ENCODE data around the gene DVL1.

DVL1 gene

GRCh38 chr1:1344655-1345361, 4.4 kb downstream of the DVL1 start:
- Histone ChIP-seq H3K27me3 (ENCODE audit: control insufficient read depth in 1 of 2, insufficient read depth in 2 of 2, low read length in 2 of 2) (no peaks in the 10 kb centered on the region), H3K4me3 (ENCODE audit: low read depth in 1 of 2, low read length in 2 of 2) (no peak overlapping the region), H3K27ac (ENCODE audit: low read depth, low read length) (no peak overlapping the region), H3K4me1 (ENCODE audit: insufficient read depth, low read length) (peaks cover 18% of the 10 kb centered on the region), H3K9me3 (ENCODE audit: low read length) (no peaks in the 10 kb centered on the region), H3K36me3 (ENCODE audit: insufficient read depth, low read length) (peaks cover 17% of the 10 kb centered on the region), H3K9ac (ENCODE audit: low read length) (no peak overlapping the region)

GRCh38 chr1:1343811-1344421, 5.3 kb downstream of the DVL1 start:
- Histone ChIP-seq H3K9ac (ENCODE audit: low read length) (no peak overlapping the region), H3K27ac (ENCODE audit: low read depth, low read length) (no peak overlapping the region), H3K4me3 (ENCODE audit: low read depth in 1 of 2, low read length in 2 of 2) (no peak overlapping the region), H3K36me3 (ENCODE audit: insufficient read depth, low read length) (peaks cover 19% of the 10 kb centered on the region), H3K9me3 (ENCODE audit: low read length) (no peaks in the 10 kb centered on the region), H3K4me1 (ENCODE audit: insufficient read depth, low read length) (peaks cover 18% of the 10 kb centered on the region), H3K27me3 (ENCODE audit: control insufficient read depth in 1 of 2, insufficient read depth in 2 of 2, low read length in 2 of 2) (no peaks in the 10 kb centered on the region)

- peaks cover 22% of the 10 kb centered on the region for H3K36me3 ChIP-seq (ENCODE audit: insufficient read depth, low read length)
- H3K9ac ChIP-seq (ENCODE audit: low read length), result no peak overlapping the region
- no peaks in the 10 kb centered on the region for H3K27me3 ChIP-seq (ENCODE audit: control insufficient read depth in 1 of 2, insufficient read depth in 2 of 2, low read length in 2 of 2)
- peaks cover 18% of the 10 kb centered on the region for H3K4me1 ChIP-seq (ENCODE audit: insufficient read depth, low read length)
- H3K27ac ChIP-seq (ENCODE audit: low read depth, low read length), result no peak overlapping the region
- H3K4me3 ChIP-seq (ENCODE audit: low read depth in 1 of 2, low read length in 2 of 2), result no peak overlapping the region
- no peaks in the 10 kb centered on the region for H3K9me3 ChIP-seq (ENCODE audit: low read length)
Observed at GRCh38 chr1:1342584-1343115, 6.6 kb downstream of the DVL1 start.

GRCh38 chr1:1342061-1342562, 7.1 kb downstream of the DVL1 start:
- Histone ChIP-seq H3K36me3 (ENCODE audit: insufficient read depth, low read length) (peaks cover 22% of the 10 kb centered on the region), H3K27ac (ENCODE audit: low read depth, low read length) (no peak overlapping the region), H3K4me3 (ENCODE audit: low read depth in 1 of 2, low read length in 2 of 2) (no peak overlapping the region)

GRCh38 chr1:1341549-1342021, 7.6 kb downstream of the DVL1 start:
- no peak overlapping the region for H3K9ac ChIP-seq (ENCODE audit: low read length)
- H3K36me3 ChIP-seq (ENCODE audit: insufficient read depth, low read length), result peaks cover 22% of the 10 kb centered on the region
- no peak overlapping the region for H3K27ac ChIP-seq (ENCODE audit: low read depth, low read length)

More at GRCh38 chr1:1342061-1342562, 7.1 kb downstream of the DVL1 start:
- H3K9ac ChIP-seq (ENCODE audit: low read length), result no peak overlapping the region
- H3K4me1 ChIP-seq (ENCODE audit: insufficient read depth, low read length), result peaks cover 18% of the 10 kb centered on the region
- no peaks in the 10 kb centered on the region for H3K9me3 ChIP-seq (ENCODE audit: low read length)
- no peaks in the 10 kb centered on the region for H3K27me3 ChIP-seq (ENCODE audit: control insufficient read depth in 1 of 2, insufficient read depth in 2 of 2, low read length in 2 of 2)

GRCh38 chr1:1340791-1341548, 8.2 kb downstream of the DVL1 start:
- H3K9ac ChIP-seq (ENCODE audit: low read length), result no peak overlapping the region
- no peak overlapping the region for H3K4me3 ChIP-seq (ENCODE audit: low read depth in 1 of 2, low read length in 2 of 2)
- no peaks in the 10 kb centered on the region for H3K9me3 ChIP-seq (ENCODE audit: low read length)
- H3K27me3 ChIP-seq (ENCODE audit: control insufficient read depth in 1 of 2, insufficient read depth in 2 of 2, low read length in 2 of 2), result no peaks in the 10 kb centered on the region
- no peak overlapping the region for H3K27ac ChIP-seq (ENCODE audit: low read depth, low read length)
- peaks cover 22% of the 10 kb centered on the region for H3K36me3 ChIP-seq (ENCODE audit: insufficient read depth, low read length)
- peaks cover 8% of the 10 kb centered on the region for H3K4me1 ChIP-seq (ENCODE audit: insufficient read depth, low read length)

More at GRCh38 chr1:1341549-1342021, 7.6 kb downstream of the DVL1 start:
- H3K4me3 ChIP-seq (ENCODE audit: low read depth in 1 of 2, low read length in 2 of 2), result no peak overlapping the region
- no peaks in the 10 kb centered on the region for H3K27me3 ChIP-seq (ENCODE audit: control insufficient read depth in 1 of 2, insufficient read depth in 2 of 2, low read length in 2 of 2)
- no peaks in the 10 kb centered on the region for H3K9me3 ChIP-seq (ENCODE audit: low read length)
- H3K4me1 ChIP-seq (ENCODE audit: insufficient read depth, low read length), result peaks cover 14% of the 10 kb centered on the region

GRCh38 chr1:1340185-1340584, 9.0 kb downstream of the DVL1 start:
- H3K4me1 ChIP-seq (ENCODE audit: insufficient read depth, low read length), result no peaks in the 10 kb centered on the region
- peaks cover 22% of the 10 kb centered on the region for H3K36me3 ChIP-seq (ENCODE audit: insufficient read depth, low read length)

GRCh38 chr1:1338278-1338677, 10.9 kb downstream of the DVL1 start:
- Histone ChIP-seq H3K27me3 (ENCODE audit: control insufficient read depth in 1 of 2, insufficient read depth in 2 of 2, low read length in 2 of 2) (no peaks in the 10 kb centered on the region), H3K27ac (ENCODE audit: low read depth, low read length) (no peak overlapping the region), H3K9me3 (ENCODE audit: low read length) (no peaks in the 10 kb centered on the region), H3K4me3 (ENCODE audit: low read depth in 1 of 2, low read length in 2 of 2) (no peak overlapping the region), H3K36me3 (ENCODE audit: insufficient read depth, low read length) (peaks cover 22% of the 10 kb centered on the region), H3K4me1 (ENCODE audit: insufficient read depth, low read length) (no peaks in the 10 kb centered on the region), H3K9ac (ENCODE audit: low read length) (no peak overlapping the region)

More at GRCh38 chr1:1340185-1340584, 9.0 kb downstream of the DVL1 start:
- Histone ChIP-seq H3K4me3 (ENCODE audit: low read depth in 1 of 2, low read length in 2 of 2) (no peak overlapping the region), H3K27ac (ENCODE audit: low read depth, low read length) (no peak overlapping the region), H3K27me3 (ENCODE audit: control insufficient read depth in 1 of 2, insufficient read depth in 2 of 2, low read length in 2 of 2) (no peaks in the 10 kb centered on the region), H3K9ac (ENCODE audit: low read length) (no peak overlapping the region), H3K9me3 (ENCODE audit: low read length) (no peaks in the 10 kb centered on the region)

GRCh38 chr1:1337793-1338147, 11.4 kb downstream of the DVL1 start:
- H3K36me3 ChIP-seq (ENCODE audit: insufficient read depth, low read length), result peaks cover 22% of the 10 kb centered on the region
- no peaks in the 10 kb centered on the region for H3K27me3 ChIP-seq (ENCODE audit: control insufficient read depth in 1 of 2, insufficient read depth in 2 of 2, low read length in 2 of 2)

GRCh38 chr1:1336931-1337792, 12.1 kb downstream of the DVL1 start:
- H3K4me1 ChIP-seq (ENCODE audit: insufficient read depth, low read length), result no peaks in the 10 kb centered on the region
- H3K36me3 ChIP-seq (ENCODE audit: insufficient read depth, low read length), result peaks cover 22% of the 10 kb centered on the region
- H3K4me3 ChIP-seq (ENCODE audit: low read depth in 1 of 2, low read length in 2 of 2), result no peak overlapping the region
- no peaks in the 10 kb centered on the region for H3K27me3 ChIP-seq (ENCODE audit: control insufficient read depth in 1 of 2, insufficient read depth in 2 of 2, low read length in 2 of 2)
- H3K27ac ChIP-seq (ENCODE audit: low read depth, low read length), result no peak overlapping the region
- no peak overlapping the region for H3K9ac ChIP-seq (ENCODE audit: low read length)
- H3K9me3 ChIP-seq (ENCODE audit: low read length), result no peaks in the 10 kb centered on the region

More at GRCh38 chr1:1337793-1338147, 11.4 kb downstream of the DVL1 start:
- Histone ChIP-seq H3K9me3 (ENCODE audit: low read length) (no peaks in the 10 kb centered on the region), H3K4me3 (ENCODE audit: low read depth in 1 of 2, low read length in 2 of 2) (no peak overlapping the region), H3K9ac (ENCODE audit: low read length) (no peak overlapping the region), H3K27ac (ENCODE audit: low read depth, low read length) (no peak overlapping the region), H3K4me1 (ENCODE audit: insufficient read depth, low read length) (no peaks in the 10 kb centered on the region)

Measured in muscle layer of colon (tissue), 2 donors.